Ovary (tissue), 9 donors: ENCODE measurements around the gene RHBDD3. TPM values are rescaled to one million over a fixed set of nuclear protein-coding genes. Genes with fewer than 3 reads are reported as not detected.

Experiments used
- DNase-seq, 5 donors: peaks; one replicate each; pipeline ENCODE4 v3.0.0-alpha.2; 2019 to 2020
- H3K27ac ChIP-seq, 2 donors: fragments of 200-600 bp; one replicate each; pipeline versions ENCODE4 v1.5.1 to v1.8.0; 2019 to 2022
- H3K27me3 ChIP-seq: fragments of 200-600 bp; one replicate; pipeline ENCODE4 v1.8.0; 2022
- H3K36me3 ChIP-seq: fragments of 200-600 bp; sonication (generic); one replicate; pipeline ENCODE4 v1.5.1; 2019
- H3K4me1 ChIP-seq: one replicate; pipeline ENCODE4 v1.8.1; 2013; ENCODE audit warnings: mild to moderate bottlenecking, moderate library complexity; ENCODE audit not compliant: insufficient read depth
- H3K4me3 ChIP-seq: fragments of 200-600 bp; sonication (generic); one replicate; pipeline ENCODE4 v1.5.1; 2017
- H3K9me3 ChIP-seq, 2 donors: fragments of 200-600 bp in 1 of 2; sonication (generic) in 1 of 2; one replicate each; pipeline versions ENCODE4 v1.5.1 to v1.8.1; 2013 to 2019; ENCODE audit warnings: mild to moderate bottlenecking in 1 of 2, moderate library complexity in 1 of 2
- CTCF ChIP-seq, 3 donors: fragments of 450-650 bp in 2 of 3; fragments of 200-600 bp in 1 of 3; IDR thresholded peaks; one replicate each; pipeline versions ENCODE4 v1.5.1 to v1.8.0; 2016 to 2022; ENCODE audit warnings: antibody characterized with exemption in 3 of 3, mild to moderate bottlenecking in 1 of 3
- EP300 ChIP-seq: sonication (generic); formaldehyde crosslinking; IDR thresholded peaks from one replicate; pipeline ENCODE4 v1.6.1; 2017; ENCODE audit warnings: antibody characterized with exemption
- POLR2A ChIP-seq: fragments of 450-650 bp; IDR thresholded peaks from one replicate; pipeline ENCODE4 v1.6.1; 2017; ENCODE audit warnings: antibody characterized with exemption, mild to moderate bottlenecking, moderate library complexity
- WGBS, 3 donors: extraction: QIAGEN DNeasy Blood & Tissue Kit in 1 of 3; methylation state at CpG; one replicate each; pipeline versions ENCODE4 v1.1.5 to v1.1.7; 2013 to 2017; 5-methylcytosine and 5-hydroxymethylcytosine counted together
- intact Hi-C, 4 donors: fragments of 100-400 bp; cut with DNase I; formaldehyde crosslinking; loops; one replicate each; pipeline versions ENCODE4 v1.11.0 to v1.15.1; 2022 to 2023
- polyA plus RNA-seq, 2 donors: library from polyadenylated mRNA; stranded (reverse); fragments of 200-250 nt in 1 of 2; fragments of 350-450 nt in 1 of 2; fragmentation: Illumina TruSeq in 1 of 2; extraction: RNeasy Lipid Tissue Mini Kit (QIAGEN cat#74804) in 1 of 2; gene quantifications; one replicate each; pipeline ENCODE4 v1.2.3, GENCODE V29; 2013 to 2014
- total RNA-seq, 7 donors: library from RNA; depleted of rRNA in 2 of 7; stranded (reverse); fragments of >200 nt in 2 of 7; fragmentation: NEBNext Ultra II Directional in 3 of 7; extraction: Animal tissue kit (Norgen Biotek cat#: 25700) in 3 of 7; gene quantifications; one replicate each; pipeline versions ENCODE4 v1.1.0 to v1.2.4, GENCODE V29; 2016 to 2023
- donor health status: DM: no; HTN: no; CAD: no; lungs with moderate emphysema.
- donor health status: DM: no; HTN: no; CAD: no.
- donor health status: Bipolar disorder and iron deficiency.
- donor health status: DM: yes; HTN: yes; CAD: no.
- donor health status: DM: no; HTN: no; CAD: no.
- donor health status: DM: yes; HTN: yes; CAD: no.

RHBDD3 gene
- total and polyA plus RNA-seq, 9 donors = 4.2 to 26.8 (median 19.4) TPM

DNA sequence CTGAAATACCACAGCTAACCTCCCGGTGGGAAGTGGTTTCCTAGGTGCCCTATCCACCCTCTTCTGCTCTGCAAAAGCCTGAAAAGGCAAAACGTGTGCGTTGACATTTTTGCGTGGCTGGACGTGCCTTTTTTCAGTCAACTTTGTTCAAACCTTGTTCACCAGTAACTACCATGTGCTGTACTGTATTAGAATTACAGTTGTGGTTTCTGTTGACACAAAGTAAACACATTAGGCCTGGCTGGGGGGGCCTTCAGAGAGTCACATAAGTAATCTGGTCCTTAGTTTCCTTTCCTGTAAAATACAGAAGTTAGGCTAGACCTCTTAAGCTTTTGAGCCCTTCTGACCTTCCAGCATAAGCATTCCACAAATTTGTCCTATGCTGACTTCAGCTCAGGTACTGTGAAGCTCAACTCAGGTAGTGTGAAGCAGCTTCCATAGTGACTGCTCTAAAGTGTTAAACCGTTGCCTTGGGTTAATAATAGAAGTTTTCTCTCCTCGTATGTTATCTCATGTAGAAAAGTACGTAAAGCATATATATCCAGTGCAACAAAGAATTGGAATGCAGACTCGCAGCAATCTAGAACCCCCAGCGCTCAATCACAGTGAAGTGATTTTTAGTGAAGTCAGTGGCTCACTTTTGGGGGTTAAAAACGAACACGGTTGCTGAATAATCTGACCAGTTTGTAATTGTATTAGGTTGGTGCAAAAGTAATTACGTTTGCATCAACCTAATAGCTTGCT is 2.1 kb upstream of the RHBDD3 start:
- Histone ChIP-seq H3K27me3 (no peaks in the 10 kb centered on the region), H3K27ac (no peak overlapping the region), H3K36me3 (no peaks in the 10 kb centered on the region), H3K4me1 (peaks cover 11% of the 10 kb centered on the region), H3K9me3 (no peaks in the 10 kb centered on the region), H3K4me3 (peak overlapping the region; percentile 98)
- TF ChIP-seq CTCF (IDR thresholded peaks at IDR 0.05) (no peak), POLR2A (no peak), EP300 (no peak)
- intact Hi-C loops = no loop called here
- WGBS, 3 donors = 9 to 10% (median 9%) methylated on average over 13 of the region's 13 CpGs
- peak in 1 of 5 donors; percentile 13 for DNase-seq

GRCh38 chr22:29269230-29269604 is 1.4 kb upstream of the RHBDD3 start:
- peaks cover 11% of the 10 kb centered on the region for H3K4me1 ChIP-seq
- no peak for TF ChIP-seq EP300
- no peak for TF ChIP-seq POLR2A
- no peak for TF ChIP-seq CTCF (IDR thresholded peaks at IDR 0.05)
- peak overlapping the region; percentile 84 to 99 for H3K27ac ChIP-seq
- DNase-seq = peak in 1 of 5 donors; percentile 12
- no peaks in the 10 kb centered on the region for H3K36me3 ChIP-seq
- no peaks in the 10 kb centered on the region for H3K9me3 ChIP-seq
- H3K4me3 ChIP-seq = peak overlapping the region; percentile 98
- WGBS, 3 donors = 1 to 2% (median 1%) methylated on average over 14 of the region's 14 CpGs
- H3K27me3 ChIP-seq = no peaks in the 10 kb centered on the region
- intact Hi-C loops = no loop called here

- Histone ChIP-seq H3K9me3 (no peaks in the 10 kb centered on the region), H3K36me3 (no peaks in the 10 kb centered on the region), H3K27ac (peak overlapping the region; percentile 84 to 99), H3K4me3 (peak overlapping the region; percentile 98), H3K27me3 (no peaks in the 10 kb centered on the region), H3K4me1 (peaks cover 11% of the 10 kb centered on the region)
- intact Hi-C loops = no loop called here
- DNase-seq = peak; percentile 73 to 86 (median 81)
- TF ChIP-seq EP300 = no peak
- TF ChIP-seq CTCF (IDR thresholded peaks at IDR 0.05) = peak in 2 of 3 donors; percentile 2 to 4
- WGBS, 3 donors = 0 to 1% (median 1%) methylated on average over 33 to 51 of the region's 51 CpGs
Observed at GRCh38 chr22:29268511-29269229, 889 bp upstream of the RHBDD3 start.

GRCh38 chr22:29267462-29267857 is 321 bp downstream of the RHBDD3 start:
- Histone ChIP-seq H3K4me1 (peaks cover 11% of the 10 kb centered on the region), H3K36me3 (no peaks in the 10 kb centered on the region), H3K9me3 (no peaks in the 10 kb centered on the region), H3K27ac (peak overlapping the region; percentile 84 to 99), H3K27me3 (no peaks in the 10 kb centered on the region), H3K4me3 (peak overlapping the region; percentile 98)
- WGBS, 3 donors = 0 to 1% (median 0%) methylated on average over 28 to 32 of the region's 32 CpGs
- no peak for TF ChIP-seq EP300
- no peak for TF ChIP-seq CTCF (IDR thresholded peaks at IDR 0.05)
- TF ChIP-seq POLR2A = no peak
- no peak for DNase-seq
- intact Hi-C loops = no loop called here
